ENCODE measurements around the gene GTPBP6. TPM values are rescaled to one million over a fixed set of nuclear protein-coding genes. Genes with fewer than 3 reads are reported as not detected.

GTPBP6 gene
- total and polyA plus RNA-seq, 7 donors = 22.4 to 65.8 (median 36.0) TPM

GRCh38 chrX:262381-262909 is 56.2 kb downstream of the GTPBP6 start:
- TF ChIP-seq EP300 (IDR thresholded peaks at IDR 0.05) = no peak
- TF ChIP-seq CTCF (IDR thresholded peaks at IDR 0.05) = no peak
- TF ChIP-seq POLR2A (IDR thresholded peaks at IDR 0.05) = no peak
- no peak for TF ChIP-seq POLR2AphosphoS5 (IDR thresholded peaks at IDR 0.05)
- H3K27me3 ChIP-seq = no peaks in the 10 kb centered on the region
- H3K27ac ChIP-seq = no peak overlapping the region
- no peaks in the 10 kb centered on the region for H3K4me1 ChIP-seq
- H3K36me3 ChIP-seq = no peaks in the 10 kb centered on the region
- H3K4me3 ChIP-seq = no peak overlapping the region
- H3K9me3 ChIP-seq = no peaks in the 10 kb centered on the region
- peak; percentile 44 for DNase-seq
- intact Hi-C loops (cut with DNase I) = no loop called here
- WGBS, 2 donors = 36 to 60% methylated on average over 13 of the region's 13 CpGs

GRCh38 chrX:261919-262352 is 56.7 kb downstream of the GTPBP6 start:
- no peak overlapping the region for H3K27ac ChIP-seq
- H3K36me3 ChIP-seq = no peaks in the 10 kb centered on the region
- 68 to 81% methylated on average over 12 of the region's 12 CpGs for WGBS, 2 donors
- no peak for TF ChIP-seq EP300 (IDR thresholded peaks at IDR 0.05)
- TF ChIP-seq POLR2AphosphoS5 (IDR thresholded peaks at IDR 0.05) = no peak
- TF ChIP-seq CTCF (IDR thresholded peaks at IDR 0.05) = no peak
- no peak for TF ChIP-seq POLR2A (IDR thresholded peaks at IDR 0.05)
- H3K4me1 ChIP-seq = no peaks in the 10 kb centered on the region
- DNase-seq = no peak
- H3K9me3 ChIP-seq = no peaks in the 10 kb centered on the region
- no peak overlapping the region for H3K4me3 ChIP-seq
- H3K27me3 ChIP-seq = no peaks in the 10 kb centered on the region
- intact Hi-C loops (cut with DNase I) = no loop called here

- Histone ChIP-seq H3K9me3 (no peaks in the 10 kb centered on the region), H3K36me3 (no peaks in the 10 kb centered on the region), H3K27me3 (no peaks in the 10 kb centered on the region), H3K4me3 (no peak overlapping the region), H3K4me1 (no peaks in the 10 kb centered on the region), H3K27ac (no peak overlapping the region)
- no peak for TF ChIP-seq POLR2A (IDR thresholded peaks at IDR 0.05)
- TF ChIP-seq EP300 (IDR thresholded peaks at IDR 0.05) = no peak
- TF ChIP-seq CTCF (IDR thresholded peaks at IDR 0.05) = no peak
- TF ChIP-seq POLR2AphosphoS5 (IDR thresholded peaks at IDR 0.05) = no peak
- peak; percentile 57 for DNase-seq
- intact Hi-C loops (cut with DNase I) = no loop called here
- 78 to 83% methylated on average over 32 of the region's 32 CpGs for WGBS, 2 donors
Measured at GRCh38 chrX:261167-261918, 57.3 kb downstream of the GTPBP6 start.

GRCh38 chrX:259692-260355 is 58.8 kb downstream of the GTPBP6 start:
- TF ChIP-seq CTCF (IDR thresholded peaks at IDR 0.05) (no peak), POLR2AphosphoS5 (IDR thresholded peaks at IDR 0.05) (no peak), POLR2A (IDR thresholded peaks at IDR 0.05) (no peak), EP300 (IDR thresholded peaks at IDR 0.05) (no peak)
- intact Hi-C loops (cut with DNase I) = no loop called here
- no peaks in the 10 kb centered on the region for H3K36me3 ChIP-seq
- peak; percentile 56 for DNase-seq
- no peak overlapping the region for H3K27ac ChIP-seq
- H3K27me3 ChIP-seq = no peaks in the 10 kb centered on the region
- no peaks in the 10 kb centered on the region for H3K9me3 ChIP-seq
- WGBS, 2 donors = 19 to 65% methylated on average over 21 of the region's 21 CpGs
- H3K4me1 ChIP-seq = no peaks in the 10 kb centered on the region
- no peak overlapping the region for H3K4me3 ChIP-seq
